ENCODE results near the gene DNAH6.

DNA sequence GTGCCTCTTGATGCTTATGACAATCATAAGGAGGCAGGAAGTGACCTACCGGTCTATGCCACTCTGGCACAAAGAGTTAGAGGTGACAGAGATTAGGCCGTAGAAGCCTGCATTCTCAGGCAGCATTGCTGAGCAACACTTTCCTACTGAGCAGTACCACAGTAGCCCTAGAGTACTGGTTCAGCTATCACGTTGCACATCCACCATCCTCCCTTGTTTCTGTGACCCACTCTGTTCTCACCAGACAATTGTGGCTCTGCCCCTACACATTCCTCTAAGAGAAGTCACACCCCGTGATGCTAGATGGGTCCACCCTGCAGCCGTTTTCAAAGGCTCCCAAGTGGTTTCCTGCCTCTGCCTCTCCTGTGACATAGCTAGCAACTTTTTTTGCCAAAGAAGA is 34.6 kb upstream of the DNAH6 start:
- TF ChIP-seq, protein P1, sequence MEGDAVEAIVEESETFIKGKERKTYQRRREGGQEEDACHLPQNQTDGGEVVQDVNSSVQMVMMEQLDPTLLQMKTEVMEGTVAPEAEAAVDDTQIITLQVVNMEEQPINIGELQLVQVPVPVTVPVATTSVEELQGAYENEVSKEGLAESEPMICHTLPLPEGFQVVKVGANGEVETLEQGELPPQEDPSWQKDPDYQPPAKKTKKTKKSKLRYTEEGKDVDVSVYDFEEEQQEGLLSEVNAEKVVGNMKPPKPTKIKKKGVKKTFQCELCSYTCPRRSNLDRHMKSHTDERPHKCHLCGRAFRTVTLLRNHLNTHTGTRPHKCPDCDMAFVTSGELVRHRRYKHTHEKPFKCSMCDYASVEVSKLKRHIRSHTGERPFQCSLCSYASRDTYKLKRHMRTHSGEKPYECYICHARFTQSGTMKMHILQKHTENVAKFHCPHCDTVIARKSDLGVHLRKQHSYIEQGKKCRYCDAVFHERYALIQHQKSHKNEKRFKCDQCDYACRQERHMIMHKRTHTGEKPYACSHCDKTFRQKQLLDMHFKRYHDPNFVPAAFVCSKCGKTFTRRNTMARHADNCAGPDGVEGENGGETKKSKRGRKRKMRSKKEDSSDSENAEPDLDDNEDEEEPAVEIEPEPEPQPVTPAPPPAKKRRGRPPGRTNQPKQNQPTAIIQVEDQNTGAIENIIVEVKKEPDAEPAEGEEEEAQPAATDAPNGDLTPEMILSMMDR (IDR thresholded peaks at IDR 0.05): no peak
- TF ChIP-seq POLR2A (IDR thresholded peaks at IDR 0.05): no peak

All from right lobe of liver (tissue), 4 donors.